Measurements from ENCODE around the gene DMKN.
"Not testable (repeated sequence)": the region's sequence is repeated elsewhere in the genome, so short reads cannot be mapped to it uniquely, and the experiment has no call there.

Gene DMKN

DNA sequence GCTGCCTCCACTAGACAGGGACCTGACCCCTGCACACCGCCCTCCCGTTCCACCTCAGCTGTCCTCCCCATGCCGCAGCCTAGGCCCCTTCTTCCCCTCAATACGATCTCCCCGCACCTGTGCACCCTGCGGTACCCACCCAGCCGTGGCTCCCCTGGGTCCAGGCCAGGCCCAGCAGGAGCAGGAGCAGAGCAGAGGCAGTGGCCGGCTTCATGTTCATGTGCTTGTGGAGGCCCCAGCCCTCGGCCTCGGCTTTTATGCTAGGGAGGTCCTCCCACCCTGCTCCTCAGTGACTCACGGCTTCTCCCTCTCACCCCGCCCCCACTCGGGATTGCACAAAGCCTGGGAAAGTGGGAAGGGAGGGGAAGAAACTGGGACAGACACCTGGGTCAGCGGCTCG, 11.8 kb downstream of the DMKN start:
- intact Hi-C loops (cut with DNase I), result no loop called here
- DNase-seq, result peak in 7 of 10 donors; percentile 5 to 89 (median 55)

DNA sequence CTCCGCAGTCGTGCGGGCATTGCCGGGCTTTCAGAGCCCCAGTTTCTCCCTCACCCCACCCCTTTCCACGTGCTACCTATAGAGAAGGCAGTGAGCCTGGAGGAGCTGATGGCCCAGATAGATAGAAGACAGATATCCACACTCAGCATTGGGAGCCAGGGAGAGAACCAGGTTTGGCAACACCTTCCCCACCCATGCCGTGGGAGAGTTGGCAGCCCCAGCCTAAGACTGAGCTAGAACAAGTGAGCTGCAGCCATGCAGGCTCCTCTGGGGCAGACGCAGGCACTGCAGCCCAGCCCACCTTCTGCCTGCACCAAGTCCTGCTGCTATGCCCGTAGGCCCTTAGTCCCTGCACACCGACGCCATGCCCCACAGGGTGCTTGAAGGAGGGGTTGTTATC, 12.8 kb downstream of the DMKN start:
- intact Hi-C loops (cut with DNase I), result no loop called here
- peak in 1 of 10 donors; percentile 34 for DNase-seq

- DNase-seq, result no peak
- intact Hi-C loops (cut with DNase I), result loop anchor here (10.0 kb wide), 1 partner anchor 234 kb away; the partner anchor contains the start of gene USF2
These were observed 14.4 kb downstream of the DMKN start for GRCh38 chr19:35498984-35499527.

- intact Hi-C loops (cut with DNase I), result loop anchor here (10.0 kb wide), 1 partner anchor 233 kb away; the partner anchor contains the start of gene USF2
- DNase-seq, result no peak
These were observed 15.2 kb downstream of the DMKN start for GRCh38 chr19:35498220-35498619.

DNA sequence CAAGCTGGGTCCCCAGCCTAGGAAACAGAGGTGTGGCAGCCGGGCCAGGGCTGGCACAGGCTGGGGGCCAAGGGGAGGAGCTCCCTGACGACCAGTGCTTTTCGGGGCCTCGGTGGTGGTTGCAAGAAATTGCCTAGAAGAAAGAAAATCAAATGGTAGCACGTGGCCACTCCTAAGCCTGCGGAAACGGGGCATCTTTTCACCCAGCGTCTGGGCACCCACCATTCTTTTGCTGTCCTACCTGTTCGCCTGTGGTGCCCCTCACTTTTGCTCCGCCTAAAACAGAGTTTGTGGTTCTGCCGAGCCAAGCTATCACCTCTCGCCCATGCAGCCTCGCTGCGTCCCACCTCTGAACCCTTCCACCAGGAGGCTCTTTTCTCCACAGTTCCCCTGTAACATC, 16.0 kb downstream of the DMKN start:
- no peak for DNase-seq
- intact Hi-C loops (cut with DNase I), result loop anchor here (10.0 kb wide), 1 partner anchor 233 kb away; the partner anchor contains the start of gene USF2

DNA sequence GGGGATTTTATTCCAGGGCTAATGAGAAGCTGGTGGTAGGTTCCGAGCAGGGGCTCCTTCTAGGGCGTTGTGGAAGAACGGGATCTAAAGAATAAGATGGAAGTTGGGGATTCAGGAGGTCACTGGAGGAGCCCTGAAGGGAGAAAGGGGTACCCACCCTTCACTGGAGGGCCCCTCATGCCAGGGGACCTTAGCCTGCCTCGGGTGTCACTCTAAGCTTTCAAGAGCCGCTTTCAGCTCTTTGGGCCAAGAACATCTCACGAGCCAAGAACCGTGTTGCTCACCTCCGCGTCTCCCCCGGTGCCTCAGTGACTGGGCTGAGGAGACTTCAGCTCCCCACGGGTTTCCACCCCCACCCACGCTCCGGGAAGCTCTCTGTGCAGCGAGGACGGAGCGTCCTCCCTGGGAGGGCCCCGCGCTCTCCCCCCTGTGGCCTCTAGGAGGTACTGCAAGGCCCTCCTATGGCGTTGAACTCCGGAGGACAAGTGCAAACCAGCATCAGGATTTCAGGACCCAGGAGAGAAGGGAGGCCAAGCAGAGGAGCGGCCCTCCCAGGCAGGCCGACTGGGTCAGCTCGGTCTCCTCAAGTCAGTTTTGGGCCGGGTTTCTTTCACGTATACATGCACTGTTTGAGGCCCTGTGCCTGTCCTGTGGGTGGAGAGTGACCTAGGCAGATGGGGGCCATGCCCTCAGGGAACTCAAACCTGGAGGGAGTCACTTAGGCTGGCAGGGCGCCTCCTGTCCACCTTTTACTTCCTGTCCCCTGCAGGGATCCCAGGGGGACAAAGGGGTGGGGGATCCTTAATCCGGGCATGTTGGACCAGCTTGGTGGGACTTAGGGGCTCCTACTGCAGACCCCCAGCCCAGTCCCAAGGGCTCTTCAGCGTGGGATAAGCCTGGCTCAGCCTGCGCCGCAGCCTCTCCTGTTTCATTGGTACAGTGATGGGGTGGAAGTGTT, 18.1 kb downstream of the DMKN start:
- intact Hi-C loops (cut with DNase I), result loop anchor here (1.0 to 10.0 kb wide), 2 partner anchors 143 to 231 kb away; partner anchors contain the start of gene USF2

DNA sequence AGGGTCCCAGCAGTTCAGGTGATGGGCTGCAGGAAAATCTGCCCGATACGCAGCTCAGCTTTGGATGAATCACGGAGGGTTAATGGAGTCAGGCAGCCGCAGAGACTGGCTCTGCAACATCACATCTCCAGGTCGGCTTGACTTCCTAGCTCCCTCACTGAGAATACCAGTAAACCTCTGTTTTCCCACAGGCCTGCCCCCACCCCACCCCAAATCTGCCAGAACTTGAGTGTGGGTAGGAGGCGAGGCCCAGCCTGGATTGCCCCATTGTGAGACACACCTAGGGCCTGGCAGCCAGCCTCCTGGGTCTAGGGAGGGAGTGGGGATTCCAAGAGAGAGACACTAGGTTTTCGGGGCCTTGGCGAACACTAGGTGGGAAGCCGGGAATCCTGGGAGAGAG, 19.5 kb downstream of the DMKN start:
- intact Hi-C loops (cut with DNase I), result loop anchor here (10.0 kb wide), 1 partner anchor 229 kb away; the partner anchor contains the start of gene USF2
- no peak for DNase-seq

More for the DNA sequence above, 18.1 kb downstream of the DMKN start:
- peak; percentile 32 to 96 (median 67) for DNase-seq

DNA sequence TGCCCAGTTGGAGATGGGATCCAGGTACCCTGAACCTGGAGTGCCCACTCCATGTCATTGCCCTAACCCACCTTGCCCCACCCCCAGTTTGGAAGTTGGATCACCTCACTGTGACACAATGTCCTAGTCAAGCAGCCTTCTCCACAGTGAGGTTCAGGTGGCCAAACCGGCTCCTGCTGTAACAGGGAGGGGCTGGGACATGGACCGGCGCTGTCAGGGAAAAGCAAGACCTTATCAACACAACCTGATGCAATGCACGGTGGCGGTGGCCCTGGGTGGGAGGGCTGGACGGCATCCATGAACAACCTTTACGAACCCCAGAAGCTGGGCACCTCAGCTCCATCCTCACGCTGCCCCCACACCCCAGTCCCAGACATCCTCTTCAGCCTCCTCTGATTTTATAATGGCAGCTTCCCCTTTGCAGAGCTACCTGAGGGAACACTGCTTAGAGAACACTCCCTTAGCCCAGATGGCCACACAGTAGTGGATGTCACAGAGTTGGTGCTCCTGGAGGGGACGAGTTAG, 21.6 kb downstream of the DMKN start:
- DNase-seq, result no peak
- intact Hi-C loops (cut with DNase I), result loop anchor here (10.0 kb wide), 1 partner anchor 227 kb away; the partner anchor contains the start of gene USF2

DNA sequence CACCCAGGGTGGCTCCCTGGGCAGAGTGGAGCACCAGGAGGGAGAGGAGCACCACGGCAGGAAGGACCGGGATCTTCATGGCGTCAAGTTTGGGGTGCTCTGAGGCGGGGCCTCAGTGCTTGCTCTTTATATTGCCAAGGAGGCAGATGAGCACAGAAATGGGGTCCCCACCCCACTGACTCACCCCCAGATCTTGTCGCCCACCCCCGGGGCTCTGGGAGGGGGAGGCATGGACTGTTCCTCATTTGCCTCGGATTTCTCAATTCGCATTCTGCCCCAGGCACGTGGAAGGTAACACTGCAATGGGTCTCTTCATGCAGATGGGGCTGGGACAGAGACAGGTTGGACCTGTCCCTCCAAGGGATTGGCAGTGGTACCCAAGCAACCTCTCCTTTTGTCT, 23.1 kb downstream of the DMKN start, which contains the start of gene KRTDAP:
Gene KRTDAP (minus strand): TSS at position 101 of the 400 bp plus-strand sequence. CDS start 22 bp downstream, at position 79.
- intact Hi-C loops (cut with DNase I), result loop anchor here (10.0 kb wide), 1 partner anchor 226 kb away; the partner anchor contains the start of gene USF2
- DNase-seq, result no peak

DNA sequence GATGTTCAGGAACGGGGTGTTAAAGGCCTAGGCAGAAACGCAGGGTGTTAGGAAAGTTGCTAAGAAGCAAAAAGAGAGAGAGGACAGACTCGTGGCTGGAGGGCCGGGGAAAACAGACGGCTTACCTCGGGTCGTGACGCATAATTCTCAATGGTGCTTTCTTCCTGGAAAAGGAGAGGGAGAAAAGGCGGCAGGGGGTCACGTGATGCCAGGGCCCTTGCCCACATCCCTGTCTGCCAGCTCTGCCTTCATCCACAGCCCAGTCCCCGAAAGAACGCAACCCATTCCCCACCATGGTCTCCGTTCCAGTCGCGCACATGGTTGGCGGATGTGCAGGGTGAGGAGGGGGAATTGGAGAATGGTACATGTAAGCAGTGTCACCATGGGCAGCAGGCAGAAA, 24.8 kb downstream of the DMKN start:
- intact Hi-C loops (cut with DNase I), result no loop called here
- no peak for DNase-seq

- intact Hi-C loops (cut with DNase I), result no loop called here
- DNase-seq, result no peak
These were observed 25.7 kb downstream of the DMKN start for GRCh38 chr19:35487656-35488182.

- intact Hi-C loops (cut with DNase I), result no loop called here
- no peak for DNase-seq
These were observed 27.2 kb downstream of the DMKN start for GRCh38 chr19:35486268-35486708.

- intact Hi-C loops (cut with DNase I), result no loop called here
- DNase-seq, result no peak
These were observed 29.0 kb downstream of the DMKN start for GRCh38 chr19:35484252-35485036.

DNA sequence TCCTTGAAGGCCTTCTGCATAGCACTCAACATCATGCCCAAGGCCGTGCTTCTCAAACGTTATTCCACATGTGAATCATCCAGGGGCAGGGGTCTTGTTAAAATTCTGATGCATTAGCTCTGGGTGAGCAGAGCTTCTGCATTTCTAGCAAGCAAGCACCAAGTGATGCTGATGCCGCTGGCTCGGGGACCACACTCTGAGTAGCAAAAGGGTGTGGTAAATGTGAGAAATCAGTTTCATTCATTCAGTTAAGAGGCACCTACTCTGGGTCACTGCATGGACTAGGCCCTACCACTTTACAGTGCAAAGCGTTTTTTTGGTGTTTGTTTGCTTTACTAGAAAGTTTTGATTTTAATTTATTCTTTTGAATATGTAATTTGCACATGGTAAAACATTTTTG, 30.4 kb downstream of the DMKN start:
- intact Hi-C loops (cut with DNase I), result no loop called here
- DNase-seq, result no peak

DNA sequence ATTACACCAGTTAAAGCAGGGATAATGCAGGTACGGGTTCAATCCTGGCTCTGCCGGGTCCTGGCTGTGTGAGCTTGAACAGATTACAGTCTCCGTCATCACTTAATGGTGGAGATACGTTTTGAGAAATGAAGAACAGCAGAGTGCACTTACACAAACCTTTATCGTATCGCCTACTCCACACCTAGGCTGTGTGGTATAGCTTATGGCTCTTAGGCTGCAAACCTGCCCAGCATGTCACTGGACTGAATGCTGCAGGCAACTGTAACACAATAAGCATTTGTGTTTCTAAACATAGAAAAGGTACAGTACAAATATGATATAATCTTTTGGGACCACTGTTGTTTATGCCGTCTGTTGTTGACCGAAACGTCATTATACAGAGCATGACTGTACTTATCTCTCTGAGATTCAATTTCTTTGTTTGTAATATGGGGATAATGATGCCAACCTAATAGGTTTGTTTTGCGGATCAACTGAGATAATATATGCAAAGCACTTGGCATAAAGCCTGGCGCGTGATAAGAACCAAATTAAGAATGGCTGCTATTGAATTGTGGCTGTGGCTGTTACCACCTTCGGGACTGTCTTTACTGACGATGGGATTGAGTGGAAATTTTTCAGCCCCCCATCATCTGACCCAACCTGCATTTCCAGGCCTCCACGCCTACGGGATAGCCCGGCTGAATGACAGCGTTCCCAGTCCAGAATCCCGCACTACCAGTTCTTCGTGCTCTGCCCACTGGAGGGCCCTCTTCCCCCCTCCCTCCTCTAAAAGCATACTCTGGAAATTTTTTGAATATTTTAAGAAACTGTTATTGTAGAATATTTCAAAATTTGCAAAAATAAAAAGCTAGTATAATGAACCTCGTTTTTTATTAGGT, 34.4 kb downstream of the DMKN start:
- intact Hi-C loops (cut with DNase I), result no loop called here
- DNase-seq, result peak in 1 of 10 donors; percentile 56

- DNase-seq, result no peak
- intact Hi-C loops (cut with DNase I), result no loop called here
These were observed 37.3 kb downstream of the DMKN start for GRCh38 chr19:35476149-35476548.

- DNase-seq; intact Hi-C loops (cut with DNase I): not testable (repeated sequence)
These were observed 38.9 kb downstream of the DMKN start for GRCh38 chr19:35474594-35474993.

DNA sequence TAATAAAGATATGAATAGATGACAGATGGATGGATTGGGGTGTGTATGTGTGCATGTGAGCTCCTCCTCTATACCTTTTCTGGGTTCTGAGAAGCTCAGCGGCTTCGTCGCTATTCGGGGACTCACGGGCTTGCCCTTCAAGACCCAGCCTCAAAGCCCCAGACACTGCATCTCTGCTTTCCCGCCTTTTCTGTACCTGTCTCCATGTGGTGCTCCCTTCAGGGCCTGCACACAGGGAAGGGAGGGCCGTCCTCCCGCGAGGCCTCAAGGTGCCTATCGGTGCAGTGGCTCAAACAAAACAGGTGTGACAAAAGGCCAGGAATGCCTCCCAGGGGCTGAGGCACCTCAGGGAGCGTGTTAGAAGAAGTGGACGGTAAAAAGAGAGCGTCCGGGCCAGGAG, 39.3 kb downstream of the DMKN start:
- no peak for DNase-seq
- intact Hi-C loops (cut with DNase I), result no loop called here

DNA sequence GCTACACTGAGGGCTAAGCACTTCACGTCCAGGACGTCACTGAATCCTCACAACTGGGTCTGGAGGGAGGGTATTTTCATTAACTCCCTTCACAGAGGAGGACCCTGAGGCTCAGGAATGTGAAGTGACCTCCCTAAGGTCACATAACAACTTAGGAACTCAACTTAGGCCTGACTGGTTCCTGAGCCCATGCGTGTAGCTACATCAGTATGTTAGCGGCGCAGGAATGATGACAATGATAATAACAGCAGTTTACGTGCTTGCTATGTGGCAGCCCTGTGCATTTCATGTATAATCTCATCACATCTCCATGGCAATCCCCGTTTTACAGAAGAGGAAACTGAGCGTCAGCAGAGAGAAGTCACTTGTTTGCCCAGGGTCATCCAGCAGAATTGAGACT, 41.5 kb downstream of the DMKN start:
- DNase-seq, result no peak
- intact Hi-C loops (cut with DNase I), result no loop called here

Data from posterior cingulate gyrus (tissue), 11 donors.